ENCODE measurements around the gene NCEH1. TPM values are rescaled to one million over a fixed set of nuclear protein-coding genes. Genes with fewer than 3 reads are reported as not detected.
"Not testable (repeated sequence)": the region's sequence is repeated elsewhere in the genome, so short reads cannot be mapped to it uniquely, and the experiment has no call there.

Gene NCEH1
- total RNA-seq, 2 donors from 2014 or later = 6.9 to 10.1 TPM

DNA sequence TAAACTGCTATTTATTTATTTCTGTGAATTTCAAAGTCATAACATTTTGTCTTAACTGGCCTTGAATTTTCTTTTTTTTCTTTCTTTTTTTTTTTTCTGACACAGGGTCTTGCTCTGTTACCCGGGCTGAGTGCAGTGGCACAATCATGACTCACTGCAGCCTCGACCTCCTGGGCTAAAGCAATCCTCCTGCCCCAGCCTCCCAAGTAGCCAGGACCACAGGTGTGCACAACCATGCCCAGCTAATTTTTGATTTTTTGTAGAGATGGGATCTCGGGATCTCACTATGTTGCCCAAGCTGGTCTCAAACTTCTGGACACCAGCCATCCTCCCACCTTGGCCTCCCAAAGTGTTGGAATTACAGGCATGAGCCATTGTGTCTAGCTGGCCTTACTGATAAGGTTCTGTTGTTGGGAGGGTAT, 110.2 kb downstream of the NCEH1 start:
- Histone ChIP-seq H3K27ac (peak overlapping the region in 2 of 4 donors; percentile 27 to 35), H3K9me3 (no peaks in the 10 kb centered on the region), H3K36me3 (replicated peaks in 1 of 2; ENCODE audit: insufficient read depth in 1 of 2, low read depth in 2 of 2) (no peaks in the 10 kb centered on the region), H3K4me1 (peaks cover 15% of the 10 kb centered on the region), H3K27me3 (no peaks in the 10 kb centered on the region), H3K4me3 (no peak overlapping the region)
- intact Hi-C loops (cut with DNase I) = no loop called here
- no peak for DNase-seq
- TF ChIP-seq POLR2A (IDR thresholded peaks at IDR 0.05) = no peak
- TF ChIP-seq, protein P1, sequence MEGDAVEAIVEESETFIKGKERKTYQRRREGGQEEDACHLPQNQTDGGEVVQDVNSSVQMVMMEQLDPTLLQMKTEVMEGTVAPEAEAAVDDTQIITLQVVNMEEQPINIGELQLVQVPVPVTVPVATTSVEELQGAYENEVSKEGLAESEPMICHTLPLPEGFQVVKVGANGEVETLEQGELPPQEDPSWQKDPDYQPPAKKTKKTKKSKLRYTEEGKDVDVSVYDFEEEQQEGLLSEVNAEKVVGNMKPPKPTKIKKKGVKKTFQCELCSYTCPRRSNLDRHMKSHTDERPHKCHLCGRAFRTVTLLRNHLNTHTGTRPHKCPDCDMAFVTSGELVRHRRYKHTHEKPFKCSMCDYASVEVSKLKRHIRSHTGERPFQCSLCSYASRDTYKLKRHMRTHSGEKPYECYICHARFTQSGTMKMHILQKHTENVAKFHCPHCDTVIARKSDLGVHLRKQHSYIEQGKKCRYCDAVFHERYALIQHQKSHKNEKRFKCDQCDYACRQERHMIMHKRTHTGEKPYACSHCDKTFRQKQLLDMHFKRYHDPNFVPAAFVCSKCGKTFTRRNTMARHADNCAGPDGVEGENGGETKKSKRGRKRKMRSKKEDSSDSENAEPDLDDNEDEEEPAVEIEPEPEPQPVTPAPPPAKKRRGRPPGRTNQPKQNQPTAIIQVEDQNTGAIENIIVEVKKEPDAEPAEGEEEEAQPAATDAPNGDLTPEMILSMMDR (IDR thresholded peaks at IDR 0.05) = no peak
- 77 to 80% methylated on average over 3 of the region's 3 CpGs for WGBS, 2 donors
- no peak for ATAC-seq

DNA sequence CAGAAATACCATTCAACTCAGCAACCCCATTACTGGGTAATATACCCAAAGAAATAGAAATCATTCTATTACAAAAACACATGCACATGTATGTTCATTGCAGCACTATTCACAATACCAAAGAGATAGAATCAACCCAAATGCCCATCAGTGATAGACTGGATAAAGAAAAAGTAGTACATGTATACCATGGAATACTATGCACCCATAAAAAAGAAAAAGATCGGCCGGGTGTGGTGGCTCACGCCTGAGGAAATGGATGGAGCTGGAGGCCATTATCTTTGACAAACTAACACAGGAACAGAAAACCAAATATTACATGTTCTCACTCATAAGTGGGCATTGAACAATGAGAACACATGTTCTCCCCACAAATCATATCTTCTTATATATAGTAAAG, 112.0 kb downstream of the NCEH1 start:
- no peak overlapping the region for H3K27ac ChIP-seq
- no peaks in the 10 kb centered on the region for H3K9me3 ChIP-seq
- H3K4me3 ChIP-seq = no peak overlapping the region
- no peak for TF ChIP-seq POLR2A (IDR thresholded peaks at IDR 0.05)
- DNase-seq = no peak
- WGBS, 2 donors = 96 to 98% methylated on average over 3 of the region's 3 CpGs
- H3K36me3 ChIP-seq (replicated peaks in 1 of 2; ENCODE audit: insufficient read depth in 1 of 2, low read depth in 2 of 2) = no peaks in the 10 kb centered on the region
- H3K4me1 ChIP-seq = peaks cover 30% of the 10 kb centered on the region
- no peak for ATAC-seq
- no peaks in the 10 kb centered on the region for H3K27me3 ChIP-seq
- intact Hi-C loops (cut with DNase I) = loop anchor here (10.0 kb wide), 1 partner anchor 114 kb away; no protein-coding TSS in a partner anchor

GRCh38 chr3:172596394-172596706, 114.5 kb downstream of the NCEH1 start:
- intact Hi-C loops (cut with DNase I) = loop anchor here (10.0 kb wide), 1 partner anchor 112 kb away; no protein-coding TSS in a partner anchor
- H3K27ac ChIP-seq = peak overlapping the region in 3 of 4 donors; percentile 88 to 92 (median 89)
- TF ChIP-seq, protein P1 (IDR thresholded peaks at IDR 0.05) = peak in 1 of 7 experiments; percentile 21
- no peak for TF ChIP-seq POLR2A (IDR thresholded peaks at IDR 0.05)
- 6 to 23% methylated on average over 2 of the region's 2 CpGs for WGBS, 2 donors
- no peaks in the 10 kb centered on the region for H3K36me3 ChIP-seq (replicated peaks in 1 of 2; ENCODE audit: insufficient read depth in 1 of 2, low read depth in 2 of 2)
- peaks cover 22% of the 10 kb centered on the region for H3K4me1 ChIP-seq
- no peaks in the 10 kb centered on the region for H3K27me3 ChIP-seq
- ATAC-seq (no peak), DNase-seq (no peak)
- no peak overlapping the region for H3K4me3 ChIP-seq
- no peaks in the 10 kb centered on the region for H3K9me3 ChIP-seq

- WGBS, 2 donors = 0 to 2% methylated on average over 7 of the region's 7 CpGs
- no peaks in the 10 kb centered on the region for H3K36me3 ChIP-seq (replicated peaks in 1 of 2; ENCODE audit: insufficient read depth in 1 of 2, low read depth in 2 of 2)
Observed at GRCh38 chr3:172595664-172596393, 115.0 kb downstream of the NCEH1 start.

DNA sequence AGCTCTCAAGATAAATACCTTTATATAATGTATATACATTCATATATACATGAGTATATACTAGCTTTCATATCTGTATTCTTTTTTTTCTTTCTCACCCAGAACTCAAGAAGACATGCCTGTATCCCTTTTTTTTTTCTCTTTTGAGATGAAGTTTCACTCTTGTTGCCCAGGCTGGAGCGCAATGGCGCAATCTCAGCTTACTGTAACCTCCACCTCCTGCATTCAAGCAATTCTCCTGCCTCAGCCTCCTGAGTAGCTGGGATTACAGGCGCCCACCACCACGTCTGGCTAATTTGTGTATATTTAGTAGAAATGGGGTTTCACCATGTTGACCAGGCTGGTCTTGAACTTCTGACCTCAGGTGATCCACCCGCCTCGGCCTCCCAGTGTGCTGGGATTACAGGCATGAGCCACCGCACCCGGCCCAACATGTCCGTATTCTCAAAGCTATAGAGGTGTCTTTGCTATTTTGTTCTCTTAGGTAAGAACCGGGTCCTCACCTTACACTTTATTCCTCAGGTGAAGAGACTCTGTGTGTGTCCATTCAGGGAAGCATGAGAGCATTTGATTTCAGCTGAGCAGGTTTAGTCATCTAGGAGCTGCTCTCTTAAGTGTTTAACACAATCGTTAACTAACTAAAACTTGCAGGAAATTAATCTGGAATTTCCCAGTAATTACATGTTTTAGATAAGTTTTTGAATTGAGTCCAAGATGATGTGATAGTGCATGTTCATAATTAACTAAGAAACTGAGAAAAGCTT, 115.8 kb downstream of the NCEH1 start:
- peak; percentile 60 for ATAC-seq

More at GRCh38 chr3:172595664-172596393, 115.0 kb downstream of the NCEH1 start:
- Histone ChIP-seq H3K27ac (peak overlapping the region; percentile 37 to 92 (median 88)), H3K27me3 (no peaks in the 10 kb centered on the region), H3K4me1 (peaks cover 22% of the 10 kb centered on the region), H3K9me3 (no peaks in the 10 kb centered on the region), H3K4me3 (no peak overlapping the region)
- ATAC-seq (peak; percentile 78), DNase-seq (peak; percentile 44 to 71 (median 58))
- intact Hi-C loops (cut with DNase I) = loop anchor here (10.0 kb wide), 1 partner anchor 111 kb away; no protein-coding TSS in a partner anchor
- TF ChIP-seq, protein P1 (IDR thresholded peaks at IDR 0.05) = peak; percentile 26 to 91 (median 85)
- TF ChIP-seq POLR2A (IDR thresholded peaks at IDR 0.05) = no peak

More for the DNA sequence above, 115.8 kb downstream of the NCEH1 start:
- DNase-seq = peak in 2 of 4 donors; percentile 18 to 40
- intact Hi-C loops (cut with DNase I) = loop anchor here (10.0 kb wide), 1 partner anchor 110 kb away; no protein-coding TSS in a partner anchor
- Histone ChIP-seq H3K4me1 (peaks cover 22% of the 10 kb centered on the region), H3K27ac (peak overlapping the region; percentile 69 to 92 (median 88))
- not testable (repeated sequence) for H3K27me3 ChIP-seq; H3K4me3 ChIP-seq; H3K36me3 ChIP-seq (replicated peaks in 1 of 2; ENCODE audit: insufficient read depth in 1 of 2, low read depth in 2 of 2); H3K9me3 ChIP-seq
- WGBS, 2 donors = 29 to 47% methylated on average over 11 of the region's 11 CpGs
